Neural progenitor cell (in vitro differentiated cells): Measurements from ENCODE around the gene OGFOD3.

Experiments used
- CTCF ChIP-seq: fragments of 200-600 bp; sonication (generic); IDR thresholded peaks from 2 replicates; pipeline ENCODE4 v1.5.1; 2017; ENCODE audit warnings: antibody characterized with exemption, mild to moderate bottlenecking
- EZH2 ChIP-seq: fragments of 200-600 bp; sonication (generic); IDR thresholded peaks from 2 replicates; pipeline ENCODE4 v1.6.1; 2017; ENCODE audit warnings: antibody characterized with exemption, mild to moderate bottlenecking, moderate library complexity

DNA sequence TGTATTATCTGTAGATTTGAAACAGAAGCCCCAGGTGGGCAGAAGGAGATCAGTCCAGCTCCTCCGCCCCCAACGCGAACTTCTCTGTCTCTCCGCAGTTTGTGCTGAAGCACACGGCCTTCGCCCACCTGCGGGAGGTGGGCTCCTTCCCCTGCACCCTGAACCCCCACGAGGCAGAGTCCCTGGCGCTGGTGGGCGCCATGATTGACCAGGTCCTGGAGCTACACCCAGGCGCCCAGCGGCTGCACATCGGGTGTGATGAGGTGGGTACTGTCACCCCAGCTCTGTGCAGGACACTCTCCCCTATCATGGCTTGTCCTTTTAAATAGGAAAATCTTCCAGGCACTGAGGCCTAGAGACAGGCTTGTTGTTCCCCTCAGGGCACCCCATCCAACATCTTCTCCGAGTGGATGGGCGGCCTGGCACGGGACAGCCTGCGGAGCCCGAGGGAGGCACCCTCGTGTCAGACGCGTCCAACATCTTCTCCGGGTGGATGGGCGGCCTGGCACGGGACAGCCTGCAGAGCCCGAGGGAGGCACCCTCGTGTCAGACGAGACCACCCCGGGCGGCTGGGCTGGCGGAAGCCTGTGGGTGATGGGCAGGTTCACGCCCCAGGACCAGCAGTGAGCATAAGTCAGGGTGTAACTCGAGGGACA lies 15.3 kb upstream of the OGFOD3 start:
- TF ChIP-seq EZH2 = no peak
- no peak for TF ChIP-seq CTCF
